Keratinocyte (primary cell): Measurements from ENCODE around the gene MLXIP.

Source experiments
- CTCF ChIP-seq, 3 experiments: IDR thresholded peaks in 1 of 3; conservative IDR thresholded peaks in 1 of 3; optimal IDR thresholded peaks in 1 of 3; 2 replicates in 2 of 3; 3 replicates in 1 of 3; pipeline versions ENCODE3 to v1.5.1; 2011; ENCODE audit warnings: low read length in 3 of 3, mild to moderate bottlenecking in 3 of 3, moderate library complexity in 2 of 3, control low read depth in 1 of 3, inconsistent platforms in 1 of 3; ENCODE audit not compliant: insufficient read depth in 2 of 3; ENCODE audit errors: extremely low read depth in 1 of 3
- EZH2 ChIP-seq: IDR thresholded peaks from one replicate; pipeline ENCODE4 v1.6.1; 2012; ENCODE audit warnings: inconsistent platforms, mild to moderate bottlenecking, low read length, moderate library complexity

- no peak for TF ChIP-seq CTCF (optimal IDR thresholded peaks at IDR 0.05 in 1 of 3, IDR thresholded peaks at IDR 0.05 in 1 of 3, conservative IDR thresholded peaks at IDR 0.05 in 1 of 3; ENCODE audit: extremely low read depth in 1 of 3, insufficient read depth in 2 of 3, low read length in 3 of 3)
- no peak for TF ChIP-seq EZH2
Measured at GRCh38 chr12:122126342-122126635, 47.7 kb downstream of the MLXIP start.
